ENCODE data around the gene TP53.

DNA sequence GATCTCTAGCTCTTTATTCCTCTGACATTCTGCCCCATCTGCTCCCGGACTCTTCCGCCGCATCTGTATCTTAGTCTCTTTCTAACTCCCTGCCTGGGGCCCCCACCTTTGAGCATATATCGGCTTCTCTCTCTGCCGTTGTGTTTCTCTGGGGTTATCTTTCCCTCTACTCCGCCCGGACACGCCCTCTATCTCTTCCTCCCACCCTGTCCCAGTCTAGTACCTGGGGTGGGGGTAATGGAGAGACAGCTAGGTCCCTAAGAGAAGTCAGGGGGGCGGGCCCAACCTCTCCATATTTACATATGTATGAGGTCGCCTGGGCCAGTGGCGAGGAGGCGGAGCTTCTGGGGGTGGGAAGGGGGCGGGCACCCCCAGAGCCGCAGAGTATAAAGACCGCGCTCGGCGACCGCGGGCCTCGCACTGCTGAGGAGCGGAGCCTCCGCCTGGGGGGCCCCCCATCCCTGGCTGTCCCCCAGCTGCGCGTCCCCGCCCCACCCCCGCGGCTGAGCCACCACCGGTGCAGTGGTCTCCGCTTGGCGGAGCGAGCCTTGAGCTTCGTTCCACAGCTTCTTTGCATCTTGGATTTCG lies 36.7 kb downstream of the TP53 start, which contains the start of gene ATP1B2:
- TF ChIP-seq, protein P1, sequence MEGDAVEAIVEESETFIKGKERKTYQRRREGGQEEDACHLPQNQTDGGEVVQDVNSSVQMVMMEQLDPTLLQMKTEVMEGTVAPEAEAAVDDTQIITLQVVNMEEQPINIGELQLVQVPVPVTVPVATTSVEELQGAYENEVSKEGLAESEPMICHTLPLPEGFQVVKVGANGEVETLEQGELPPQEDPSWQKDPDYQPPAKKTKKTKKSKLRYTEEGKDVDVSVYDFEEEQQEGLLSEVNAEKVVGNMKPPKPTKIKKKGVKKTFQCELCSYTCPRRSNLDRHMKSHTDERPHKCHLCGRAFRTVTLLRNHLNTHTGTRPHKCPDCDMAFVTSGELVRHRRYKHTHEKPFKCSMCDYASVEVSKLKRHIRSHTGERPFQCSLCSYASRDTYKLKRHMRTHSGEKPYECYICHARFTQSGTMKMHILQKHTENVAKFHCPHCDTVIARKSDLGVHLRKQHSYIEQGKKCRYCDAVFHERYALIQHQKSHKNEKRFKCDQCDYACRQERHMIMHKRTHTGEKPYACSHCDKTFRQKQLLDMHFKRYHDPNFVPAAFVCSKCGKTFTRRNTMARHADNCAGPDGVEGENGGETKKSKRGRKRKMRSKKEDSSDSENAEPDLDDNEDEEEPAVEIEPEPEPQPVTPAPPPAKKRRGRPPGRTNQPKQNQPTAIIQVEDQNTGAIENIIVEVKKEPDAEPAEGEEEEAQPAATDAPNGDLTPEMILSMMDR (IDR thresholded peaks at IDR 0.05) = no peak
- TF ChIP-seq ZFX (IDR thresholded peaks at IDR 0.05; ENCODE audit: borderline replicate concordance) = no peak

Data from 22Rv1 (cell line).